Muscle of back (tissue), 11 donors: ENCODE results near the gene PDE11A. TPM values are rescaled to one million over a fixed set of nuclear protein-coding genes. Genes with fewer than 3 reads are reported as not detected.

Experiments used
- DNase-seq, 3 donors: peaks; one replicate each; pipeline versions ENCODE4 v3.0.0 to v3.0.0-alpha.2; 2013
- polyA plus RNA-seq, 10 donors: library from polyadenylated mRNA; unstranded; fragments of 120-200 nt; gene quantifications; one replicate each; pipeline ENCODE4 v1.2.1, GENCODE V29; 2013; ENCODE audit not compliant: insufficient read length in 10 of 10

The PDE11A gene
- polyA plus RNA-seq, 10 donors = 0.46 to 1.1 (median 0.58) TPM

GRCh38 chr2:177726931-177727348 lies 345.6 kb downstream of the PDE11A start:
- peak; percentile 46 to 88 (median 63) for DNase-seq

- DNase-seq = peak; percentile 54 to 85 (median 73)
Measured at GRCh38 chr2:177724398-177725287, 347.9 kb downstream of the PDE11A start.

GRCh38 chr2:177723235-177723634 lies 349.3 kb downstream of the PDE11A start:
- no peak for DNase-seq

GRCh38 chr2:177721818-177722567 lies 350.6 kb downstream of the PDE11A start:
- DNase-seq = no peak

- no peak for DNase-seq
Measured at GRCh38 chr2:177721087-177721486, 351.5 kb downstream of the PDE11A start.

- DNase-seq = no peak
Measured at GRCh38 chr2:177717831-177718618, 354.6 kb downstream of the PDE11A start.

- DNase-seq = no peak
Measured at GRCh38 chr2:177716484-177716883, 356.1 kb downstream of the PDE11A start.

GRCh38 chr2:177715771-177716170 lies 356.8 kb downstream of the PDE11A start:
- no peak for DNase-seq

GRCh38 chr2:177714704-177715103 lies 357.9 kb downstream of the PDE11A start:
- DNase-seq = no peak

- no peak for DNase-seq
Measured at GRCh38 chr2:177712462-177712861, 360.1 kb downstream of the PDE11A start.

GRCh38 chr2:177711483-177712265 lies 360.9 kb downstream of the PDE11A start:
- no peak for DNase-seq

GRCh38 chr2:177710889-177711288 lies 361.7 kb downstream of the PDE11A start:
- no peak for DNase-seq

GRCh38 chr2:177709986-177710401 lies 362.6 kb downstream of the PDE11A start:
- DNase-seq = no peak

- no peak for DNase-seq
Measured at GRCh38 chr2:177708660-177709444, 363.7 kb downstream of the PDE11A start.

GRCh38 chr2:177708106-177708505 lies 364.5 kb downstream of the PDE11A start:
- DNase-seq = no peak

GRCh38 chr2:177705511-177706173 lies 366.9 kb downstream of the PDE11A start:
- DNase-seq = no peak

GRCh38 chr2:177703159-177703558 lies 369.4 kb downstream of the PDE11A start:
- DNase-seq = no peak

GRCh38 chr2:177698281-177698680 lies 374.3 kb downstream of the PDE11A start:
- peak; percentile 7 to 72 (median 21) for DNase-seq

GRCh38 chr2:177694348-177694747 lies 378.2 kb downstream of the PDE11A start:
- no peak for DNase-seq
